Adrenal gland (tissue), 5 donors: ENCODE results near the gene VENTX.

Experiments
- POLR2A ChIP-seq, 2 donors: fragments of 450-650 bp; IDR thresholded peaks; one replicate each; pipeline ENCODE4 v1.6.1; 2017; ENCODE audit warnings: antibody characterized with exemption in 2 of 2, mild to moderate bottlenecking in 2 of 2, moderate library complexity in 1 of 2
- TF ChIP-seq, protein P1 (sequence below), 6 experiments: fragments of 450-650 bp in 4 of 6; fragments of 200-600 bp in 2 of 6; sonication (generic) in 1 of 6; IDR thresholded peaks; 1 replicate in 5 of 6; 2 replicates in 1 of 6; pipeline versions ENCODE4 v1.5.1 to v1.8.0; 2016 to 2021; ENCODE audit warnings: antibody characterized with exemption in 6 of 6, mild to moderate bottlenecking in 2 of 6, moderate library complexity in 1 of 6
- donor health status: DM: no; HTN: no; CAD: no.

GRCh38 chr10:133275684-133276092, 38.0 kb downstream of the VENTX start:
- TF ChIP-seq POLR2A (IDR thresholded peaks at IDR 0.05): no peak
- TF ChIP-seq, protein P1, sequence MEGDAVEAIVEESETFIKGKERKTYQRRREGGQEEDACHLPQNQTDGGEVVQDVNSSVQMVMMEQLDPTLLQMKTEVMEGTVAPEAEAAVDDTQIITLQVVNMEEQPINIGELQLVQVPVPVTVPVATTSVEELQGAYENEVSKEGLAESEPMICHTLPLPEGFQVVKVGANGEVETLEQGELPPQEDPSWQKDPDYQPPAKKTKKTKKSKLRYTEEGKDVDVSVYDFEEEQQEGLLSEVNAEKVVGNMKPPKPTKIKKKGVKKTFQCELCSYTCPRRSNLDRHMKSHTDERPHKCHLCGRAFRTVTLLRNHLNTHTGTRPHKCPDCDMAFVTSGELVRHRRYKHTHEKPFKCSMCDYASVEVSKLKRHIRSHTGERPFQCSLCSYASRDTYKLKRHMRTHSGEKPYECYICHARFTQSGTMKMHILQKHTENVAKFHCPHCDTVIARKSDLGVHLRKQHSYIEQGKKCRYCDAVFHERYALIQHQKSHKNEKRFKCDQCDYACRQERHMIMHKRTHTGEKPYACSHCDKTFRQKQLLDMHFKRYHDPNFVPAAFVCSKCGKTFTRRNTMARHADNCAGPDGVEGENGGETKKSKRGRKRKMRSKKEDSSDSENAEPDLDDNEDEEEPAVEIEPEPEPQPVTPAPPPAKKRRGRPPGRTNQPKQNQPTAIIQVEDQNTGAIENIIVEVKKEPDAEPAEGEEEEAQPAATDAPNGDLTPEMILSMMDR (IDR thresholded peaks at IDR 0.05): no peak
